Measurements from ENCODE around the gene KCNAB1.

KCNAB1 gene

GRCh38 chr3:156586905-156587759 is 466.8 kb downstream of the KCNAB1 start:
- DNase-seq, result no peak

GRCh38 chr3:156587760-156588069 is 467.3 kb downstream of the KCNAB1 start:
- DNase-seq, result no peak

Data from activated CD4-positive, alpha-beta T cell treated with anti-CD3 and anti-CD28 coated beads, Interleukin-2, amount 50 U/mL, for 1 hour (primary cell).